Measurements from ENCODE around the gene LNPK.
"Not testable (repeated sequence)": the region's sequence is repeated elsewhere in the genome, so short reads cannot be mapped to it uniquely, and the experiment has no call there.

Gene LNPK

GRCh38 chr2:176002688-176003210 lies 682 bp upstream of the LNPK start:
- H3K36me3 Mint-ChIP-seq (ENCODE audit: low read depth), result peaks cover 14% of the 10 kb centered on the region
- H3K4me1 Mint-ChIP-seq (ENCODE audit: low read depth), result peaks cover 24% of the 10 kb centered on the region
- peak overlapping the region; percentile 88 for H3K27ac Mint-ChIP-seq
- peak overlapping the region; percentile 81 for H3K4me3 Mint-ChIP-seq
- no peaks in the 10 kb centered on the region for H3K9me3 Mint-ChIP-seq
- peaks cover 15% of the 10 kb centered on the region for H3K27me3 Mint-ChIP-seq
- intact Hi-C loops (cut with micrococcal nuclease), result loop anchor here (10.0 kb wide), 1 partner anchor 92 kb away; the partner anchor contains the start of genes HOXD12 and HOXD13

GRCh38 chr2:176001281-176001915 lies 669 bp downstream of the LNPK start:
- Mint-ChIP-seq H3K4me3 (peak overlapping the region; percentile 81), H3K27ac (peak overlapping the region; percentile 88), H3K4me1 (ENCODE audit: low read depth) (peaks cover 24% of the 10 kb centered on the region), H3K9me3 (no peaks in the 10 kb centered on the region), H3K27me3 (peaks cover 15% of the 10 kb centered on the region), H3K36me3 (ENCODE audit: low read depth) (peaks cover 14% of the 10 kb centered on the region)
- intact Hi-C loops (cut with micrococcal nuclease), result loop anchor here (10.0 kb wide), 1 partner anchor 93 kb away; the partner anchor contains the start of genes HOXD12 and HOXD13

DNA sequence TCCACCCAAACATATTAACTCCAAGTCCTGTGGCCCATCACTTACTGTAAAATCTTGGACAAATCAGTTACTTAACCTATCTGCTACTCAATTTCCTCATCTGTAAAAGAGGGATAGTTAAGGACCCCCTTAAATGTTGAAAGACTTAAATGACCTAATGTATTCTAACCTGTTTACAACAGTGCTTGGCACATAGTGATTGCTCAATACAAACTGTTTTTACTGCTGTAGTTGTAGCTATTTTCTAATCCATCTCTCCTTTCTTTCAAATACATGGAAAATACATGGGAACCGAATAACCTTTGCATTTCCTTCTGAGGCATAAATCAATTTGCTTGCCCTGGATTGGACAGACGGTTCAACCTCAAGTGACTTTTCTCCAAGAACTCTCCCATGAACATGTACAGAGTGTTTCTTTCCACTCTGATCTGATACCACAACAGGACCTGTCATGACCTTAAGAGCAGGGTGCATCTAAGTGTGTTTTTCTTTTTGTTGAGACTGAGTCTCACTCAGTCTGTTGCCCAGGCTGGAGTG lies 2.7 kb downstream of the LNPK start:
- Mint-ChIP-seq H3K4me3 (no peak overlapping the region), H3K27me3 (peaks cover 6% of the 10 kb centered on the region), H3K27ac (no peak overlapping the region), H3K36me3 (ENCODE audit: low read depth) (peaks cover 14% of the 10 kb centered on the region), H3K9me3 (no peaks in the 10 kb centered on the region), H3K4me1 (ENCODE audit: low read depth) (peaks cover 24% of the 10 kb centered on the region)
- intact Hi-C loops (cut with micrococcal nuclease), result no loop called here

- no peaks in the 10 kb centered on the region for H3K4me1 Mint-ChIP-seq (ENCODE audit: low read depth)
- intact Hi-C loops (cut with micrococcal nuclease), result no loop called here
- H3K27ac Mint-ChIP-seq, result no peak overlapping the region
- no peak overlapping the region for H3K4me3 Mint-ChIP-seq
- H3K9me3 Mint-ChIP-seq, result no peaks in the 10 kb centered on the region
- H3K36me3 Mint-ChIP-seq (ENCODE audit: low read depth), result peaks cover 34% of the 10 kb centered on the region
- no peaks in the 10 kb centered on the region for H3K27me3 Mint-ChIP-seq
Observed at GRCh38 chr2:175990099-175990498, 12.0 kb downstream of the LNPK start.

DNA sequence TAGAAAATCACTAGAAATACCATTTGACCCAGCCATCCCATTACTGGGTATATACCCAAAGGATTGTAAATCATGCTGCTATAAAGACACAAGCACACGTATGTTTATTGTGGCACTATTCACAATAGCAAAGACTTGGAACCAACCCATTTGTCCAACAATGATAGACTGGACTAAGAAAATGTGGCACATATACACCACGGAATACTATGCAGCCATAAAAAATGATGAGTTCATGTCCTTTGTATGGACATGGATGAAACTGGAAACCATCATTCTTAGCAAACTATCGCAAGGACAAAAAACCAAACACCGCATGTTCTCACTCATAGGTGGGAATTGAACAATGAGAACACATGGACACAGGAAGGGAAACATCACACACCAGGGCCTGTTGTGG lies 14.9 kb downstream of the LNPK start:
- H3K4me1 Mint-ChIP-seq (ENCODE audit: low read depth); intact Hi-C loops (cut with micrococcal nuclease); H3K27ac Mint-ChIP-seq; H3K27me3 Mint-ChIP-seq; H3K4me3 Mint-ChIP-seq; H3K9me3 Mint-ChIP-seq: not testable (repeated sequence)
- peaks cover 52% of the 10 kb centered on the region for H3K36me3 Mint-ChIP-seq (ENCODE audit: low read depth)

DNA sequence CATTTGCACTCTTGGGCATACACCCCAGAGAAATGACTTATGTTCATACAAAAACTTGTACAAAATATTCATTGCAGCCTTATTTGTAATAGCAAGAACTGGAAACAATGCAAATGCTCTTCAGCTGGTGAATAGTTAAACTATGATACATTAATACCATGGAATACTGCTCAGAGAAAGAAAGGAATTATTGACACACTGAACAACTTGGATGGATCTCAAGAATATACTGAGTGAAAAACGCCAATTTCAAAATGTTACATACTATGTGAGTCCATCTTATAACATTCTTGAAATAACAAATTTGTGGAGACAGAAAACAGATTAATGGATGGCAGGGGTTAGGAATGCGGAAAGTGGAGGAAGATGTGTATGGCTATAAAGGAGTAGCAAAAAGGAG lies 17.2 kb downstream of the LNPK start:
- intact Hi-C loops (cut with micrococcal nuclease), result no loop called here
- Mint-ChIP-seq H3K9me3 (no peaks in the 10 kb centered on the region), H3K4me3 (no peak overlapping the region), H3K4me1 (ENCODE audit: low read depth) (no peaks in the 10 kb centered on the region), H3K36me3 (ENCODE audit: low read depth) (peaks cover 46% of the 10 kb centered on the region), H3K27me3 (no peaks in the 10 kb centered on the region), H3K27ac (no peak overlapping the region)

DNA sequence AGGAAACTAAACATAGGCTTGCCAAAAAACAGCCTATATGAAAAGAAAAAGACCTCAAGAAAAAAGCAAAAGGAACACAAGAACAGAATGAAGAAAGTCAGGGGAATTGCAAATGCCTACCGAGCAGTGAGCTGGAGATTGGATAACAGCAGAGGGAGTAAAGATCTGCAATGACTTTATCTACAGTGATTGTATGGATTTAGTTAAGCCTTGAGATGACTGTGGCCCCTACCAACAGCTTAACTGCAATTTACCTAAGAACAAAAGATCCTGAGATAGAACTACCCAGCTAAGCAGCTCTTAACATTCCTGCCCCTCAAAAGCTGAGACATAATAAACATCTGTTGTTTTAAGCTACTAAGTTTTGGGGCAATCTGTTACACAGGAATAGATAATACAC lies 20.5 kb downstream of the LNPK start:
- H3K9me3 Mint-ChIP-seq, result no peaks in the 10 kb centered on the region
- intact Hi-C loops (cut with micrococcal nuclease), result no loop called here
- H3K4me3 Mint-ChIP-seq, result no peak overlapping the region
- H3K27me3 Mint-ChIP-seq, result no peaks in the 10 kb centered on the region
- no peaks in the 10 kb centered on the region for H3K4me1 Mint-ChIP-seq (ENCODE audit: low read depth)
- H3K27ac Mint-ChIP-seq, result no peak overlapping the region
- H3K36me3 Mint-ChIP-seq (ENCODE audit: low read depth), result peaks cover 60% of the 10 kb centered on the region

DNA sequence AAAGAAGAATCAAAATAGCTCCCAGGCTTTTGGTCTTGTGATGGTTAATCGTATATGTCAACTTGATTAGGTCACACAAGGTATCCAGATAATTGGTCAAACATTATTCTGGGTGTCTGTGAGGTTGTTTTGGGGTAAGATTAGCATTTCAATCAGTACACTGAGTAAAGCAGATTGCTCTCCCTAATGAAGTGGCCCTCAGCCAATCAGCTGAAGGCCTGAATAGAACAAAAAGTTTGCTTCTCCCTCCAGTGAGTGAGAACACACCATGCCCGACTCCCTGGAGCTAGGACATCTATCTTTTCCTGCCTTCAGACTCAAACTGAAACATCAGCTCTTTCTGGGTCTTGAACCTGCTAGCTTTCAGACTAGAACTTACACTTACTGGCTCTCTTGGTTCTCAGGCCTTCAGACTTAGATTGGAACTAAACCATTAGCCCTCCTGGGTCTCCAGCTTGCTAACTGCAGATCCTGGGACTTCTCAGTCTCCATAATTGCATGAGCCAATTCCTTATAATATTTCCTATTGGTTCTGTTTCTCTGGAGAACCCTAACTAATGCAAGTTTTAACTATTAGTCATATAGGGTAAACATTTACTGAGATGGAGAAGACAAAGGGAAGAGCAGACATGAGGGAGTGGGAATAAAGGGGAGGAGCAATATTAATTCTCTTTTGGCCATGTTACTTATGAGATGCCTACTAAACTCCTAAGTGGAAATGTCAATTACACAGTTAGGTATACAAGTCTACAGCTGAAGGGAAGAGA lies 25.5 kb downstream of the LNPK start:
- Mint-ChIP-seq H3K27ac (no peak overlapping the region), H3K27me3 (no peaks in the 10 kb centered on the region), H3K9me3 (no peaks in the 10 kb centered on the region), H3K36me3 (ENCODE audit: low read depth) (peaks cover 44% of the 10 kb centered on the region), H3K4me1 (ENCODE audit: low read depth) (no peaks in the 10 kb centered on the region), H3K4me3 (no peak overlapping the region)
- intact Hi-C loops (cut with micrococcal nuclease), result no loop called here

- H3K27ac Mint-ChIP-seq, result no peak overlapping the region
- intact Hi-C loops (cut with micrococcal nuclease), result no loop called here
- peaks cover 42% of the 10 kb centered on the region for H3K36me3 Mint-ChIP-seq (ENCODE audit: low read depth)
- no peaks in the 10 kb centered on the region for H3K4me1 Mint-ChIP-seq (ENCODE audit: low read depth)
- no peaks in the 10 kb centered on the region for H3K27me3 Mint-ChIP-seq
- no peak overlapping the region for H3K4me3 Mint-ChIP-seq
- no peaks in the 10 kb centered on the region for H3K9me3 Mint-ChIP-seq
Observed at GRCh38 chr2:175973373-175973772, 28.7 kb downstream of the LNPK start.

GRCh38 chr2:175966839-175967238 lies 35.2 kb downstream of the LNPK start:
- Mint-ChIP-seq H3K4me3 (no peak overlapping the region), H3K9me3 (peaks cover 4% of the 10 kb centered on the region), H3K27ac (no peak overlapping the region), H3K27me3 (no peaks in the 10 kb centered on the region), H3K4me1 (ENCODE audit: low read depth) (no peaks in the 10 kb centered on the region), H3K36me3 (ENCODE audit: low read depth) (peaks cover 30% of the 10 kb centered on the region)
- intact Hi-C loops (cut with micrococcal nuclease), result no loop called here

DNA sequence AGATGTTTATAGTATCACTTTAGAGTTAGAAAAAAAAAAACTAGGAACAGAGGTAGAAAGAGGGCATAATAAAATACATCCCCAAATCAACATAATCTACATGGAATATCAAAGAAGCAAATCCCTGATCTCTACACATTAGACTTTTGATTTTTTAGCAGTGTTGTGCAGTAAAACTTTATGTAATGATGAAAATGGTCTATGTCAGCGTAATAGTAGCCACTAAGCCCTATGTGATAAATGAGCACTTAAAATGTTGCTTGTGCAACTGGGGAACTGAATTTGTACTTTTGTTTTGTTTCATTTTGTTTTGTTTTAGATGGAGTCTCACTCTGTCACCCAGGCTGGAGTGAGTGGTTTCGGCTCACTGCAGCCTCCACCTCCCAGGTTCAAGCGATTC lies 36.3 kb downstream of the LNPK start:
- Mint-ChIP-seq H3K27me3 (no peaks in the 10 kb centered on the region), H3K4me3 (no peak overlapping the region), H3K36me3 (ENCODE audit: low read depth) (peaks cover 41% of the 10 kb centered on the region), H3K27ac (no peak overlapping the region), H3K4me1 (ENCODE audit: low read depth) (no peaks in the 10 kb centered on the region), H3K9me3 (peaks cover 9% of the 10 kb centered on the region)
- intact Hi-C loops (cut with micrococcal nuclease), result no loop called here

DNA sequence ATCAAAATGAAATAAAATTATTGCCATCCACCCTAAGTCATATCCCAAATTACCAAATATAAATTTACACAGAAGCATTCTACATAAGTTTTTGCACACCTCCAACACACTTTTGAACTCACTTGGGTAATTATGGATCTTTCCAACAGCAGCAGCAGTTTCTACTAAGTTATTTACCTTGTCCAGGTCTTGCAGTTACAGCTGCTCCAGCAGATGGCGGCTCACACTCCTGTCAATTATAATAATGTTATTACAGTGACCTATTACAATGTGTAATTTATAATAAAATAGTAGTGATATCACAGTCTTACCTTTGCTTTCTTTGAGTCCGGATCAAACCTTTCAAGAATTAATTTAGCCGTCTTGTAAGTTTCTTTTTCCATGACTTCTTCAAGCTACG lies 37.9 kb downstream of the LNPK start:
- no peak overlapping the region for H3K4me3 Mint-ChIP-seq
- H3K36me3 Mint-ChIP-seq (ENCODE audit: low read depth), result peaks cover 44% of the 10 kb centered on the region
- H3K27me3 Mint-ChIP-seq, result no peaks in the 10 kb centered on the region
- intact Hi-C loops (cut with micrococcal nuclease), result no loop called here
- H3K9me3 Mint-ChIP-seq, result peaks cover 9% of the 10 kb centered on the region
- no peak overlapping the region for H3K27ac Mint-ChIP-seq
- H3K4me1 Mint-ChIP-seq (ENCODE audit: low read depth), result no peaks in the 10 kb centered on the region

DNA sequence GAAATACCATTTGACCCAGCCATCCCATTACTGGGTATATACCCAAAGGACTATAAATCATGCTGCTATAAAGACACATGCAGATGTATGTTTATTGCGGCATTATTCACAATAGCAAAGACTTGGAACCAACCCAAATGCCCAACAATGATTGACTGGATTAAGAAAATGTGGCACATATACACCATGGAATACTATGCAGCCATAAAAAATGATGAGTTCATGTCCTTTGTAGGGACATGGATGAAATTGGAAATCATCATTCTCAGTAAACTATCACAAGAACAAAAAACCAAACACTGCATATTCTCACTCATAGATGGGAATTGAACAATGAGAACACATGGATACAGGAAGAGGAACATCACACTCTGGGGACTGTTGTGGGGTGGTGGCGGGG lies 38.9 kb downstream of the LNPK start:
- H3K27me3 Mint-ChIP-seq; H3K9me3 Mint-ChIP-seq; intact Hi-C loops (cut with micrococcal nuclease); H3K4me1 Mint-ChIP-seq (ENCODE audit: low read depth); H3K4me3 Mint-ChIP-seq; H3K27ac Mint-ChIP-seq: not testable (repeated sequence)
- H3K36me3 Mint-ChIP-seq (ENCODE audit: low read depth), result peaks cover 53% of the 10 kb centered on the region

- no peaks in the 10 kb centered on the region for H3K27me3 Mint-ChIP-seq
- intact Hi-C loops (cut with micrococcal nuclease), result no loop called here
Observed at GRCh38 chr2:175957845-175958244, 44.2 kb downstream of the LNPK start.

More at GRCh38 chr2:175957845-175958244, 44.2 kb downstream of the LNPK start:
- Mint-ChIP-seq H3K27ac (no peak overlapping the region), H3K4me3 (no peak overlapping the region), H3K4me1 (ENCODE audit: low read depth) (no peaks in the 10 kb centered on the region), H3K36me3 (ENCODE audit: low read depth) (peaks cover 81% of the 10 kb centered on the region), H3K9me3 (peaks cover 9% of the 10 kb centered on the region)

Measured in dendritic cell treated with granulocyte-macrophage colony-stimulating factor and Interleukin-4, amounts not matched to agents 40 ng/mL and 50 ng/mL, for 4 days (primary cell).